HCT116 (cell line): ENCODE measurements around the gene PZP.

Experiments used
- CEBPB ChIP-seq: IDR thresholded peaks from 2 replicates; pipeline ENCODE4 v1.6.1; 2012; ENCODE audit warnings: low read depth
- EGR1 ChIP-seq: IDR thresholded peaks from 2 replicates; pipeline ENCODE4 v1.6.1; 2012; ENCODE audit warnings: low read depth
- ELF1 ChIP-seq: IDR thresholded peaks from 2 replicates; pipeline ENCODE4 v1.6.1; 2012; ENCODE audit warnings: low read depth, borderline replicate concordance
- EZH2 ChIP-seq: fragments of 200-600 bp; sonication (generic); IDR thresholded peaks from 2 replicates; pipeline ENCODE4 v1.6.1; 2017; ENCODE audit warnings: antibody characterized with exemption, mixed run types
- MAX ChIP-seq: IDR thresholded peaks from 2 replicates; pipeline ENCODE4 v1.6.1; 2012
- POLR2A ChIP-seq: IDR thresholded peaks from 2 replicates; pipeline ENCODE4 v1.7.0; 2011; ENCODE audit warnings: borderline replicate concordance; ENCODE audit not compliant: insufficient read depth, insufficient read length; ENCODE audit errors: extremely low read depth
- POLR2AphosphoS5 ChIP-seq: IDR thresholded peaks from 2 replicates; pipeline ENCODE4 v1.6.1; 2011; ENCODE audit warnings: mild to moderate bottlenecking, low read depth, low read length, moderate library complexity
- SP1 ChIP-seq: IDR thresholded peaks from 2 replicates; pipeline ENCODE4 v1.6.1; 2012; ENCODE audit warnings: low read depth
- TCF7L2 ChIP-seq: IDR thresholded peaks from 2 replicates; pipeline ENCODE4 v1.7.0; 2011; ENCODE audit warnings: borderline replicate concordance, inconsistent platforms; ENCODE audit not compliant: insufficient read depth, insufficient read length; ENCODE audit errors: extremely low read depth
- YY1 ChIP-seq: IDR thresholded peaks from 2 replicates; pipeline ENCODE4 v1.6.1; 2011; ENCODE audit warnings: low read length, low read depth, moderate library complexity, mild to moderate bottlenecking; ENCODE audit not compliant: insufficient replicate concordance; ENCODE audit errors: extremely low read depth
- TF ChIP-seq, protein P1 (sequence below), 3 experiments: fragments of 200-600 bp in 1 of 3; sonication (generic) in 1 of 3; IDR thresholded peaks in 2 of 3; conservative IDR thresholded peaks in 1 of 3; 2 replicates each; pipeline ENCODE4 v1.5.1; 2012 to 2017; ENCODE audit warnings: low read depth in 2 of 3, low read length in 2 of 3, antibody characterized with exemption in 1 of 3, borderline replicate concordance in 1 of 3, control low read depth in 1 of 3, mild to moderate bottlenecking in 1 of 3, mixed read lengths in 1 of 3, mixed run types in 1 of 3, moderate library complexity in 1 of 3; ENCODE audit not compliant: insufficient read depth in 1 of 3

- TF ChIP-seq POLR2A (no peak), EZH2 (no peak), POLR2AphosphoS5 (no peak), SP1 (no peak), CEBPB (no peak), TCF7L2 (no peak), YY1 (no peak), ELF1 (no peak), MAX (no peak), EGR1 (no peak)
- TF ChIP-seq, protein P1, sequence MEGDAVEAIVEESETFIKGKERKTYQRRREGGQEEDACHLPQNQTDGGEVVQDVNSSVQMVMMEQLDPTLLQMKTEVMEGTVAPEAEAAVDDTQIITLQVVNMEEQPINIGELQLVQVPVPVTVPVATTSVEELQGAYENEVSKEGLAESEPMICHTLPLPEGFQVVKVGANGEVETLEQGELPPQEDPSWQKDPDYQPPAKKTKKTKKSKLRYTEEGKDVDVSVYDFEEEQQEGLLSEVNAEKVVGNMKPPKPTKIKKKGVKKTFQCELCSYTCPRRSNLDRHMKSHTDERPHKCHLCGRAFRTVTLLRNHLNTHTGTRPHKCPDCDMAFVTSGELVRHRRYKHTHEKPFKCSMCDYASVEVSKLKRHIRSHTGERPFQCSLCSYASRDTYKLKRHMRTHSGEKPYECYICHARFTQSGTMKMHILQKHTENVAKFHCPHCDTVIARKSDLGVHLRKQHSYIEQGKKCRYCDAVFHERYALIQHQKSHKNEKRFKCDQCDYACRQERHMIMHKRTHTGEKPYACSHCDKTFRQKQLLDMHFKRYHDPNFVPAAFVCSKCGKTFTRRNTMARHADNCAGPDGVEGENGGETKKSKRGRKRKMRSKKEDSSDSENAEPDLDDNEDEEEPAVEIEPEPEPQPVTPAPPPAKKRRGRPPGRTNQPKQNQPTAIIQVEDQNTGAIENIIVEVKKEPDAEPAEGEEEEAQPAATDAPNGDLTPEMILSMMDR (IDR thresholded peaks at IDR 0.05 in 2 of 3, conservative IDR thresholded peaks at IDR 0.05 in 1 of 3; ENCODE audit: borderline replicate concordance in 1 of 3, insufficient read depth in 1 of 3, low read depth in 2 of 3, low read length in 2 of 3) = no peak
Measured at GRCh38 chr12:9109213-9109522, 99.0 kb downstream of the PZP start.
